Adrenal gland (tissue), 12 donors: Measurements from ENCODE around the gene KRTAP20-3. TPM values are rescaled to one million over a fixed set of nuclear protein-coding genes. Genes with fewer than 3 reads are reported as not detected.

Source experiments
- DNase-seq, 7 donors: peaks; one replicate each; pipeline ENCODE4 v3.0.0-alpha.2; 2019 to 2020
- H3K27ac ChIP-seq, 5 donors: fragments of 200-600 bp; sonication (generic) in 4 of 5; 1 replicate in 3 of 5; 2 replicates in 2 of 5; pipeline versions ENCODE4 v1.5.1 to v1.8.0; 2016 to 2020; ENCODE audit warnings: mild to moderate bottlenecking in 1 of 5
- H3K27me3 ChIP-seq: fragments of 200-600 bp; 2 replicates; pipeline ENCODE4 v1.8.0; 2021
- H3K36me3 ChIP-seq, 2 donors: fragments of 200-600 bp; replicated peaks in 1 of 2; 1 replicate in 1 of 2; 2 replicates in 1 of 2; pipeline versions ENCODE4 v1.5.1 to v1.8.0; 2018 to 2022
- H3K4me1 ChIP-seq, 2 donors: fragments of 200-600 bp; replicated peaks in 1 of 2; 1 replicate in 1 of 2; 2 replicates in 1 of 2; pipeline versions ENCODE4 v1.5.1 to v1.8.0; 2018 to 2021
- H3K4me3 ChIP-seq, 4 donors: fragments of 200-600 bp; sonication (generic) in 3 of 4; one replicate each; pipeline ENCODE4 v1.5.1; 2016 to 2018
- H3K9me3 ChIP-seq, 3 donors: fragments of 200-600 bp; sonication (generic) in 1 of 3; replicated peaks in 1 of 3; 1 replicate in 2 of 3; 2 replicates in 1 of 3; pipeline versions ENCODE4 v1.5.1 to v1.8.0; 2016 to 2021
- CTCF ChIP-seq, 6 experiments: fragments of 450-650 bp in 4 of 6; fragments of 200-600 bp in 2 of 6; sonication (generic) in 1 of 6; IDR thresholded peaks; 1 replicate in 5 of 6; 2 replicates in 1 of 6; pipeline versions ENCODE4 v1.5.1 to v1.8.0; 2016 to 2021; ENCODE audit warnings: antibody characterized with exemption in 6 of 6, mild to moderate bottlenecking in 2 of 6, moderate library complexity in 1 of 6
- POLR2A ChIP-seq, 2 donors: fragments of 450-650 bp; IDR thresholded peaks; one replicate each; pipeline ENCODE4 v1.6.1; 2017; ENCODE audit warnings: antibody characterized with exemption in 2 of 2, mild to moderate bottlenecking in 2 of 2, moderate library complexity in 1 of 2
- WGBS, 4 donors: extraction: QIAGEN DNeasy Blood & Tissue Kit in 2 of 4; methylation state at CpG; one replicate each; pipeline versions ENCODE4 v1.1.5 to v1.1.7; 2013 to 2017; 5-methylcytosine and 5-hydroxymethylcytosine counted together
- intact Hi-C, 2 donors: fragments of 100-400 bp; cut with DNase I; formaldehyde crosslinking; loops; one replicate each; pipeline versions ENCODE4 v1.14.1 to v1.15.0; 2022 to 2023
- polyA plus RNA-seq, 3 donors: library from polyadenylated mRNA; stranded (reverse); fragments of 200-250 nt in 2 of 3; fragments of 350-450 nt in 1 of 3; fragmentation: Illumina TruSeq in 1 of 3; extraction: RNeasy Lipid Tissue Mini Kit (QIAGEN cat#74804) in 1 of 3; gene quantifications; one replicate each; pipeline ENCODE4 v1.2.3, GENCODE V29; 2013 to 2014
- total RNA-seq, 9 donors: library from RNA; depleted of rRNA in 4 of 9; stranded (reverse); fragments of >200 nt in 4 of 9; fragments of 120-200 nt in 1 of 9; fragmentation: NEBNext Ultra II Directional in 1 of 9; extraction: Animal tissue kit (Norgen Biotek cat#: 25700) in 1 of 9; gene quantifications; one replicate each; pipeline versions ENCODE4 v1.1.0 to v1.2.4, GENCODE V29; 2013 to 2023
- donor health status: healthy with polysubstance abuse.
- donor health status: Bipolar disorder and iron deficiency.
- donor health status: DM: yes; HTN: yes; CAD: no.
- donor health status: DM: no; HTN: no; CAD: no.
- donor health status: DM: no; HTN: no; CAD: no.
- donor health status: DM: yes; HTN: yes; CAD: no.

KRTAP20-3 gene
- total and polyA plus RNA-seq, 12 donors: not detected

- no peaks in the 10 kb centered on the region for H3K9me3 ChIP-seq
- no peak overlapping the region for H3K27ac ChIP-seq
- intact Hi-C loops: no loop called here
- H3K4me3 ChIP-seq: no peak overlapping the region
- TF ChIP-seq POLR2A (IDR thresholded peaks at IDR 0.05) (no peak), CTCF (IDR thresholded peaks at IDR 0.05) (no peak)
- H3K36me3 ChIP-seq: no peaks in the 10 kb centered on the region
- no peaks in the 10 kb centered on the region for H3K4me1 ChIP-seq
- no peaks in the 10 kb centered on the region for H3K27me3 ChIP-seq
- no peak for DNase-seq
- 69 to 76% (median 75%) methylated on average over 1 of the region's 1 CpG for WGBS, 4 donors
Measured at GRCh38 chr21:30674312-30674711, 31.6 kb downstream of the KRTAP20-3 start.

GRCh38 chr21:30676737-30677136, 34.1 kb downstream of the KRTAP20-3 start:
- no peaks in the 10 kb centered on the region for H3K36me3 ChIP-seq
- no peaks in the 10 kb centered on the region for H3K4me1 ChIP-seq
- no peak overlapping the region for H3K4me3 ChIP-seq
- TF ChIP-seq CTCF (IDR thresholded peaks at IDR 0.05) (no peak), POLR2A (IDR thresholded peaks at IDR 0.05) (no peak)
- no peak for DNase-seq
- no peaks in the 10 kb centered on the region for H3K27me3 ChIP-seq
- no peak overlapping the region for H3K27ac ChIP-seq
- intact Hi-C loops: no loop called here
- no peaks in the 10 kb centered on the region for H3K9me3 ChIP-seq

GRCh38 chr21:30680586-30680985, 37.9 kb downstream of the KRTAP20-3 start:
- Histone ChIP-seq H3K4me1 (no peaks in the 10 kb centered on the region), H3K4me3 (no peak overlapping the region), H3K27me3 (no peaks in the 10 kb centered on the region), H3K36me3 (no peaks in the 10 kb centered on the region), H3K27ac (no peak overlapping the region), H3K9me3 (no peaks in the 10 kb centered on the region)
- whole genome bisulfite sequencing, 4 donors: 30 to 59% (median 37%) methylated on average over 1 of the region's 1 CpG
- DNase-seq: no peak
- intact Hi-C loops: no loop called here
- TF ChIP-seq CTCF (IDR thresholded peaks at IDR 0.05) (no peak), POLR2A (IDR thresholded peaks at IDR 0.05) (no peak)

GRCh38 chr21:30684506-30684905, 41.8 kb downstream of the KRTAP20-3 start:
- no peaks in the 10 kb centered on the region for H3K27me3 ChIP-seq
- H3K36me3 ChIP-seq: no peaks in the 10 kb centered on the region
- WGBS, 4 donors: 64 to 72% (median 69%) methylated on average over 6 of the region's 6 CpGs
- no peak overlapping the region for H3K27ac ChIP-seq
- intact Hi-C loops: no loop called here
- no peak overlapping the region for H3K4me3 ChIP-seq
- no peaks in the 10 kb centered on the region for H3K4me1 ChIP-seq
- no peaks in the 10 kb centered on the region for H3K9me3 ChIP-seq
- TF ChIP-seq POLR2A (IDR thresholded peaks at IDR 0.05) (no peak), CTCF (IDR thresholded peaks at IDR 0.05) (no peak)
- no peak for DNase-seq
